ENCODE measurements around the gene DYNC2H1.
"Not testable (repeated sequence)": the region's sequence is repeated elsewhere in the genome, so short reads cannot be mapped to it uniquely, and the experiment has no call there.

Gene DYNC2H1

DNA sequence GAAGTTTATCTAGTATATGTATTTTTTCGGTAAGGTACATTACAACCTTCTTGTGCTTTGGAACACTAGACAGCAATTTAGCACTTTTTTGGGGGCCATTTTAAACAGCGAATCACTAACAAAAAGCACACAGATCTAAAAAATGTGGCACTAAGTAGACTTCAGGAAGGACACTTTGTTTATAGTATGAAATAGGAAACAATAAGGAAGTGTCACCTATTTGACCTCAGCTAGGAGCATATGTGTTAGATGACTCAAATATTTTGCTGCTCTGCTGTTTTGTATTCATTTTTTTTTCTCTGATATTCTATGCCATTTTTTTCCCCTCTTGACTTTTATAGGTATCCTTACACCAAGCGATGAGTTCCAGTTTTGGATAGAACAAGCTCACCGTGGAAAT lies 5.6 kb downstream of the DYNC2H1 start:
- no peak for DNase-seq

GRCh38 chr11:103125462-103125861 lies 16.2 kb downstream of the DYNC2H1 start:
- DNase-seq: no peak

DNA sequence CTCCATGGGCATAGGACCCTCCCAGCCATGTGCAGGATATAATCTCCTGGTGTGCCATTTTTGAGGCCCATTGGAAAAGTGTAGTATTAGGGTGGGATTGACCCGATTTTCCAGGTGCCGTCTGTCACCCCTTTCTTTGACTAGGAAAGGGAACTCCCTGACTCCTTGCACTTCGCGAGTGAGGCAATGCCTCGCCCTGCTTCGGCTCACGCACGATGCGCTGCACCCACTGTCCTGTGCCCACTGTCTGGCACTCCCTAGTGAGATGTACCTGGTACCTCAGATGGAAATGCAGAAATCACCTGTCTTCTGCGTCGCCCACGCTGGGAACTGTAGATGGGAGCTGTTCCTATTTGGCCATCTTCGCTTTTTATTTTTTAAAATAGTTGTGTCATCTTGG lies 32.8 kb downstream of the DYNC2H1 start:
- DNase-seq: not testable (repeated sequence)

DNA sequence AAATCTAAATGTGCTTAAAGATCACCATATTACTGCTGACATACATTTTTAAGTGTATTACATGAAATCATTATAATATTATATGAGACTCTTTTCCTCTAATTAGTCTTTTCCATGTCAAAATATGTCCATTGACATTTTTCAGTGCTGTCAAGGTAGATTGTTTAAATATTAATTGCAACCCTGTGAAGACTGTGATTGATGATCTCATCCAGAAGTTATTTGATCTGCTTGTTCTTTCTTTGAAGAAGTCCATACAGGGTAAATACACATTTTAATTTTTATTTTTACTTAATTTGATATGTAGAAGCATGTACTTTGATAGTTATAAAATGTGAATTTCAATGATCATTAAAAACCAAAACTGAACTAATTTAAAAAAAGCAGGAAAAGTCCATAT lies 38.4 kb downstream of the DYNC2H1 start:
- DNase-seq: no peak

DNA sequence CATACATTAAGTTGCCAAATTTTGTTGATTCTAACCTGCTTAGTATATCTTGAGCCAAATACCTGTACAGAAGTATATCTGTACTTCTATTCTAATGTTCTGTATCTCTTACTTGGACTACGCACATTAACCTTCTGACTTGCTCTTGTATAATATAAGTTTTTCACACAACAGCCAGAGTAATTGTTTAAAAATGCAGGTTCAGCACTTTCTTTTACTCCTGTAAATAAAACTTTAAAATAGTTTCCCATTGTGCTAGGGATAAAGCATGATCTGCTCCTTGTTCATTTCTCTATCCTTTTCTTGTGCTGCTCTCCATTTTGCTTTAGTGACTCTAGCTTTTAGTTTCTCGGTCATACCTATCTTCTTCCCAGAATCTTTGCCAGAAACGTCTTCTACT lies 48.3 kb downstream of the DYNC2H1 start:
- DNase-seq: no peak

DNA sequence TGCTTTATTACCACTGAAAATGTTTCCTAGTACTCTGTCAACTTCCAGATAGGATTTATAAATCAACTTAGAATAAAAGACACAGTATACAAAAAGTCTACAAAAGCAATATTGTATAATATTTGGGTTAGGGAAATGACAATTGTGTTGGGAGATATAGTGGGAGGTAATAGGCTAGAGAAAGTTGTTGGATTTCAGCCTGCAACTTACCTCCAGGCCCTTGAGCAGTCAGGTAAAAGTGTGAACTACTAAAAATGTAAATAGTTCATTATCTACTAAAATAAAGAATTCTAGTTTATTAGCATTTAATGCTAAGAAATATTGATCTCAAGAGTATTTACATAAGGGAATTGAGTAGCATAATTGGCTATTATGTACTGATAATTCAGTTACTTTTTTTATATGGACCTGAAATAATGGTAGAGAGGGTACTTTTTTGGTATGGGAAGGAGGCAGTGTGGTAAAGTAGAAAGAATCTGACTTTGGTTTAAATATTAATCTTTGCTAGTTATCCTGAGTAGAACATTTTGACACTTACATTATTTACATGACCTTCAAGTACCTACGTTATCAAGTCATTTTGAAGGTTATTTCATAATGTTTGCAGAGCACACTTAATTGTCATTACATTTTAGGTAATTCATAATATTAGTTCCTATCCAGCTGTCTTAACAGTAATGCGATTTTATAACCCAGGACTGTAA lies 55.0 kb downstream of the DYNC2H1 start:
- DNase-seq: no peak

DNA sequence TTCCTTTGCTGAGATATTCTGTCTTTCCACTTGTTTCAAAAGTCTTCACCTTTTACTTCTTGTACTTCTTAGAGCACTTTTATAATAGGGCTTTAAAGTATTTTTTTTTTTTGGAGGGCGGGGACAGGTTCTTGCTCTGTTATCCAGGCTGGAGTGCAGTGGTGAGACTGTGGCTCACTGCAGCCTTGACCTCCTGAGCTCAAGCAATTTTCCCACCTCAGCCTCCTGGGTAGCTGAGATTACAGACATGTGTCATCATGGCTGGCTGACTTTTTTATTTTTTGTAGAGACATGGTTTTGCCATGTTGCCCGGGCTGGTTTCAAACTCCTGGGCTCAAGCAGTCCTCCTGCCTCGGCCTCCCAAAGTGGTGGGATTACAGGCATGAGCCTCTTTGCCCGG lies 57.9 kb downstream of the DYNC2H1 start:
- DNase-seq: no peak

GRCh38 chr11:103170865-103171264 lies 61.6 kb downstream of the DYNC2H1 start:
- DNase-seq: no peak

DNA sequence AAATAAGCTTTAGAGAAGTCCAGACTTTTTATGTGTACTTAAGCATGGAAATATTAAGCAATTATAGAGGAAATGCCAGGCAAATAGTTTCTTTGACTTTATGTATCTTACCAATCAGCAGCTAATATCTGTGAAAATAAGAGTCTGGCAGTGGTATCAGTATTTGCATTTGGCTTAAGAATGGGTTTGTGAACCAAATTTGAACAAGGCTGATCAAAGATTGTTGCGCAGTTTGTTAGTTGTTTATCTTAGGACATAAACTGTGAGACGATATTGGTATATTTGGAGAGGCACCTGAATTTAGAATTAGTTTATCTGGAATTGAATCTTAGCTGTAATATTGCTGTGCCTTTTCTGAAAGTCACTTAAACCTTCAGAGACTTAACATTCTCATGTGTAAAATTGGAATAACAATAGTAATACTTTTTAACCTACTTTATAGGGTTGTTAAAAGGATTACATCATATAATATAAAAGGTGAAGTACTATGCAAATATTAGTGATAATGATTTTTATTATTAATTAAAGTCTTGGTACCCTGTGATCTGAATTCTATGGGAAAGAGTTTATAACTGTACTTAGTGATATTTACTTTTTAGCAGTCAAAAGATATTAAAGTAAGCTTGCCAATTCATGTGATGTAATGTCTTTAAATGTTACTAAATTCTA lies 66.4 kb downstream of the DYNC2H1 start:
- no peak for DNase-seq

DNA sequence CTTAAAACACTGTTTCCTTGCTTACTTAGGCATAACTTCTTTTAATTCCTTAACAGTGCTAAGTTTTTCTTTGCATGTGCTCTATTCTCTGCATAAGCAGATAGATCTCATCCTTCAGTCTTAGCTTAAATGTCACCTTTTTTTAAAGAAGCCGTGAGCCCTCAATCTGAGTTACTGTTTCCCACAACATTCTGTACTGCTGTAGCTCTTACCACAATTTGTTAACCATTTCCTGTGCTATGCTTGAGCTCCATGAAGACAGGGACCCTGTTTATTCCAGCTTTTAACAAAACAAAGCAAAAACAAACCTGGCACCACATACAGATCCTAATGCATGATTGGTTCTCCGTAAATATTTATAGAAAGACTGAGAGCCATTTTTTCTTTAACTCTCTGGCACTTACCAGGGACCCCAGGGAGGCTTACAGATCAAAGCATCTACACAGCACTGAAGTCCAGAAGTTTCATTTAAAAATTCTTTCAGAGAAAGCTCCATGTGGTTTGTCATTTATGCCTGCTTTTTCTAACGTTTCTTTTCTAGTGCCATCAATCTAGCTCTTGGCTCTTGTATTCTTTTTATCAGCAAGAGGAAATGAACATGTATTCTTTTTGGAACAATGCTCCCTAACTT lies 74.9 kb downstream of the DYNC2H1 start:
- no peak for DNase-seq

DNA sequence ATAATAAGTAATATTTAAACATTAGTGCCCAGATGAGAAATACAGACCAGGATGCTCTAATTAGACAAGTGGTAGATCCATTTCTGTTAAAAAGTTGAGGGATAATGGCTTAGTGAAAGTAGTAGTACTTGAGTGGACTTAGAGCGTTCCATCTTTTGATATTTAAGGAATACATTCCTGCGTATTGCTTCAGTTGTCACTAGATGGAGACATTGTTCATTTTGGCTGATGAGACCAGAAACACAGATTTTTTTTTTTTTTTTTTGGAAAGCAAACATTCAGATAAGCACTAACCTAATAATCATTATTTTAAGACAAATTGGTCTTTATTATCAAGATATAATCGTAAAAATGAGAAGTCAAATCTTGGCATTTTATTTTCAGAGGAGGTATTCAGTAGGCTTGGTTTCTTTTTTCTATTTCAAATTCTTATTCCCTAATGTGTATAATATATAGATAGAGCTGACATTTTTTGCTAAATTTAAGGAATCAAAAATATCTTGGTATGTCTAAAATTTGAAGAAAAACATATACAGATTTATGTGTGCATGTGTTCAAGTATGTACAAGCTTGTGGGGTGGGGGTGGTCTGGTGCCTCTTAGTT lies 92.9 kb downstream of the DYNC2H1 start:
- DNase-seq: no peak

GRCh38 chr11:103210543-103210942 lies 101.3 kb downstream of the DYNC2H1 start:
- no peak for DNase-seq

DNA sequence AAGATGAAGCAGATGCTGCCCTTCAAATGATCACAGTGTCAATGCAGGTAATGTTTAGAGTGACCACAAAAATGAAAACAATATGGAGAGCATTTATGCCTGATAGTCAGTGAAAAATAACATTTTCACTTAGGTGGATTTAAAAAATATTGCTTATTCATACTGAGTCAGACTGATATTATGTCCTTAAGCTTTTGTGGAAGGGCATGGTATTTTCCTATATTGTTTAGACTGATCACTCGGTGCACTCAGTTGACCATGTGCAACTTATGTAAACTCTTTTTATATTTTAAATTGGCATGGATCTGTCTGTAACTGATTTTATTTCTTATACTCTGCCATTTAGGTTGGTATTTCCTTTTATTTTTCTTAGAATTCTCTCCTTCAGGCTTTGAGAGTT lies 106.6 kb downstream of the DYNC2H1 start:
- no peak for DNase-seq

GRCh38 chr11:103220133-103220532 lies 110.9 kb downstream of the DYNC2H1 start:
- DNase-seq: no peak

GRCh38 chr11:103222806-103223205 lies 113.6 kb downstream of the DYNC2H1 start:
- DNase-seq: no peak

- DNase-seq: no peak
These were observed 119.6 kb downstream of the DYNC2H1 start for GRCh38 chr11:103228807-103229206.

DNA sequence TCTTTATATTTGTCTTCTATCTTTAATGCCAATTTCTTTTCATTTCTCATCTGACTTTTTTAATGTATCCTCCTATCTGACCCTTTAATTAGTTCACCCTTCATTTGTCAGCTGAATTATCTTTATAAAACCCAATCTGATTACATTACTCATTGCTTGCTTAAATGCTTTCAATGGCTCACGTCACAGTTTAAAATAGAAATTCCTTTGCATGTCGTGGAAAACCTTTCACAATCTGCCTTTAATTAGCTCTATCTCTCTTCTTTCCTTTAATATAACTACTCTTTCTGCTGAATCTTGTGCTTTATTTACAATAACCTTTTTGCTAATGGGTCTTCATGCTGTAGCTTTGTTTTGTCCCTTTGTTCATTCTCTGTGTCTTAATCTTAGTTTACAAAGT lies 125.7 kb downstream of the DYNC2H1 start:
- DNase-seq: no peak

- no peak for DNase-seq
These were observed 132.3 kb downstream of the DYNC2H1 start for GRCh38 chr11:103241574-103241973.

- DNase-seq: no peak
These were observed 144.9 kb downstream of the DYNC2H1 start for GRCh38 chr11:103254123-103254522.

DNA sequence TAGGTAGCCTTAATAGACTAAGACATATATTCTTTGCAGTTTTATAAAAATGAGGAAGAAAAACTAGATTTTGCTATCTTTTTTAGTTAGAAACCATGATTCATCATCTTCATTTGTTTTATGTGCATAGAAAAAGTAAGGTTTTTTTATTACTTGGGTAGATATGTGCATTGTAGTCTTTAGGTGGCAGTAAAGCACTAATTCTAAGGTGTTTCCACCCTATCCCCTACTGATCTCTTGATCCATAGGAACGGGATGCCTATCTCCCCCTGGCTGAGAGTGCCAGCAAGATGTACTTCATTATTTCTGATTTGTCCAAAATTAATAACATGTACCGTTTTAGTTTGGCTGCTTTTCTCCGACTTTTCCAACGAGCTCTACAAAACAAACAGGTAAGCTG lies 148.1 kb downstream of the DYNC2H1 start:
- no peak for DNase-seq

- no peak for DNase-seq
These were observed 157.1 kb downstream of the DYNC2H1 start for GRCh38 chr11:103266167-103266831.

- no peak for DNase-seq
These were observed 163.7 kb downstream of the DYNC2H1 start for GRCh38 chr11:103272876-103273275.

DNA sequence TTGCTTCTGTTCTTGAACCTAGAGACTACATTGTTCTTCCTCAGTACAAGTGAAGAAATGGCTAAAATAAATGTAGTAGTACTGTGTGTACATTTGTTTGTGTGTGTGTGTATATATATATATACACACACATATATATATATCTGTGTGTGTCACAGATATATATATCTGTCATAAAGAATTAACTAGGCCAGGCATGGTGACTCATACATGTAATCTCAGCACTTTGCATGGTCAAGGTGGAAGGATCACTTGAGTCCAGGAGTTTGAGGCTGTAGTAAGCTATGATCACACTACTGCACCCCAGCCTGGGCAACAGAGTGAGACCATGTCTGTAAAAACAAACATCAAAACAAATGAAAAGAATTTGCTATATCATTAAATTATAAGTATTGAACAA lies 164.8 kb downstream of the DYNC2H1 start:
- no peak for DNase-seq
